Pulmonary artery endothelial cell (primary cell): ENCODE results near the gene PIEZO2. TPM values are rescaled to one million over a fixed set of nuclear protein-coding genes. Genes with fewer than 3 reads are reported as not detected.

Experiments
- DNase-seq: peaks from one replicate; pipeline ENCODE4 v3.0.0-alpha.2; 2011; ENCODE audit warnings: low read depth, low spot score
- total RNA-seq: library from RNA; depleted of rRNA; stranded (reverse); fragments of >200 nt; gene quantifications from 2 replicates; pipeline ENCODE4 v1.2.3, GENCODE V29; 2014

Gene PIEZO2
- total RNA-seq, 1 donor from 2014 or later: 15.2 TPM

- DNase-seq: no peak
Observed at GRCh38 chr18:11113046-11113548, 36.3 kb downstream of the PIEZO2 start.

GRCh38 chr18:11112286-11112685 is 37.1 kb downstream of the PIEZO2 start:
- DNase-seq: no peak

- no peak for DNase-seq
Observed at GRCh38 chr18:11110509-11110908, 38.9 kb downstream of the PIEZO2 start.

- DNase-seq: no peak
Observed at GRCh38 chr18:11108947-11109346, 40.4 kb downstream of the PIEZO2 start.

GRCh38 chr18:11106894-11107293 is 42.5 kb downstream of the PIEZO2 start:
- no peak for DNase-seq

- DNase-seq: no peak
Observed at GRCh38 chr18:11105463-11105862, 43.9 kb downstream of the PIEZO2 start.

- no peak for DNase-seq
Observed at GRCh38 chr18:11104307-11104706, 45.1 kb downstream of the PIEZO2 start.

- DNase-seq: no peak
Observed at GRCh38 chr18:11096839-11097750, 52.3 kb downstream of the PIEZO2 start.

GRCh38 chr18:11096411-11096810 is 53.0 kb downstream of the PIEZO2 start:
- no peak for DNase-seq

GRCh38 chr18:11095674-11096293 is 53.6 kb downstream of the PIEZO2 start:
- no peak for DNase-seq

- no peak for DNase-seq
Observed at GRCh38 chr18:11095211-11095610, 54.2 kb downstream of the PIEZO2 start.

GRCh38 chr18:11091746-11092145 is 57.6 kb downstream of the PIEZO2 start:
- no peak for DNase-seq

- peak; percentile 26 for DNase-seq
Observed at GRCh38 chr18:11089931-11090715, 59.2 kb downstream of the PIEZO2 start.

GRCh38 chr18:11081009-11081532 is 68.3 kb downstream of the PIEZO2 start:
- DNase-seq: no peak

GRCh38 chr18:11078491-11078890 is 70.9 kb downstream of the PIEZO2 start:
- no peak for DNase-seq

- no peak for DNase-seq
Observed at GRCh38 chr18:11077548-11078187, 71.7 kb downstream of the PIEZO2 start.

GRCh38 chr18:11074889-11075288 is 74.5 kb downstream of the PIEZO2 start:
- no peak for DNase-seq

GRCh38 chr18:11073971-11074370 is 75.4 kb downstream of the PIEZO2 start:
- DNase-seq: no peak

- no peak for DNase-seq
Observed at GRCh38 chr18:11072632-11073031, 76.7 kb downstream of the PIEZO2 start.

- DNase-seq: no peak
Observed at GRCh38 chr18:11071300-11071699, 78.1 kb downstream of the PIEZO2 start.

- no peak for DNase-seq
Observed at GRCh38 chr18:11070593-11070992, 78.8 kb downstream of the PIEZO2 start.
